ENCODE results near the gene PLEKHA7.
"Not testable (repeated sequence)": the region's sequence is repeated elsewhere in the genome, so short reads cannot be mapped to it uniquely, and the experiment has no call there.

The PLEKHA7 gene

GRCh38 chr11:16941935-16942334, 72.3 kb downstream of the PLEKHA7 start:
- no peak for DNase-seq

DNA sequence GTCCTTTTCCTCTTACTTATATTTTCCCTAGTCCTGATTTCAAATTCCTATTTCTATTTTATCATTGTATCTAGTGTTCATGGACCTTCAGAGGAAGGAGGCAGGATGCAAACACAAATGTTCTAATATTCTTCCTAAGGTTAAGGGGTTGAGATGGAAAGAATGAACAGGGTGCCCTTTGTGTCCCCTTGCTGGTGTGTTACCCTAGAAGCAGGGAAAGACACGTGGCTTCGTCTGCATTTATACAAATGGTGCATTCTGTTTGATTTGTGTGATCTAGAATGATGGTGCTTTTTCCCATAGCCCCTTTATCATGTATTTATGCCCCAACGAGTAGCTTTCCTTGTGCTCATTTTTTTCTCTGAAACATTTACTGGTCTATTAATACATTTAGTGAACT, 76.2 kb downstream of the PLEKHA7 start:
- DNase-seq = no peak

- no peak for DNase-seq
These were observed 77.6 kb downstream of the PLEKHA7 start for GRCh38 chr11:16936643-16937042.

GRCh38 chr11:16935518-16936302, 78.5 kb downstream of the PLEKHA7 start:
- peak; percentile 37 for DNase-seq

GRCh38 chr11:16933756-16934603, 80.2 kb downstream of the PLEKHA7 start:
- no peak for DNase-seq

- no peak for DNase-seq
These were observed 80.9 kb downstream of the PLEKHA7 start for GRCh38 chr11:16933291-16933690.

- DNase-seq = no peak
These were observed 86.2 kb downstream of the PLEKHA7 start for GRCh38 chr11:16928044-16928443.

DNA sequence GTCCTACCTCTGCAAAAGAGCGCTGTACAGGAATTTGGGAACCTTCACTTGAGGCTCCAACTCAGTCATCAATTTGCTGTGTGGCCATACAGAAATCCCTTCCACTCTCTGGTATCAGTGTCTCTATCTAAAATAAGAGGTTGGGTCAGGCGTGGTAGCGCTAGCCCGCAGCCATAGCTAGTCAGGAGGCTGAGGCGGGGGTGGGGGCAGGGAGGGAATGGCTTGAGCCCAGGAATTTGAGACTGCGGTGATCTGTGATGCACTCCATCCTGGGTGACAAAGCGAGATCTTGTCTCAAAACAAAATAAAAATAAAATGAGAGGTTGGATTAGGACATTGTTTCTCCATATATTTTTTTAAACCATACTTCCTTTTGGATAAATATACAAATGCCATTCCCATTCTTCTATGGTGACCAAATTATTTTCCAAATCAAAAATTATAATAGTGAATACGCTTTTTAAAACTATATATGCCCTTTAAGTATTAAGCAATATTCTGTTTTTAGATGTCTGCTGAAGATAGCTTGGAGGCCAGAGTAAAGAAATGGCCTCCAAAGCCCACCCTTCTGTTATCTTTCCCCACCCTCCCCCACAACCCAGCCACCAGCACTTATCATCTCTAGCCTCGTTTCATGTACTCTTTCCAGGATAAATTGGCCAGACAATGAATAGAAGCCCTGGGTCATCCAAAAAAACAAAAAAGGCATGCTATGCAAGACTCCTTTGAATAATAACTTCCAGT, 87.2 kb downstream of the PLEKHA7 start:
- DNase-seq = no peak

DNA sequence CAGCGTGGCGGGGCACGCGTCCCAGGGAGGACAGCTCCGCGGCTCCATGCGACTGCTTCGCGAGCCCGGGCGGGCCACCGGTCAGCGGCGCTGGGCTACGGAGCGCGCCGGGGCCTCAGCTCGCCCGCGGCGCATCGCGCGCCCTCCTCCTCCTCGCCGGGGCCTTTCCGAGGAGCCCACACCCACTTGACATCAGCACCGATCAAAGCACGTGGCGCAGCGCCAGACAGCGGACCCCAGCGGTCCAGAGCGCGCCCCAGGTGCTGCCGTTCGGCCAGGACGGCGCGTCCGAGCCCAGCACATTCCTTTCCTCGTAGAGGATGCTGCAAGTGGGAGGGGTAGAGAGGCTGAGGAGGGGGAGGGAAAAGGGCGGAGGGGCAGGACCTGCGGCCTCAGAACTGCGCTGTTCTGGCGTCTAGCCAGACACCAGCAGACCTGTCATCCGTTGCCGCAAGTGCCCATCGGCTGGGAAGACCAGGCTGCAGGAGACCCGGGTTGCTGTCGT, 88.6 kb downstream of the PLEKHA7 start:
- DNase-seq = peak; percentile 35

DNA sequence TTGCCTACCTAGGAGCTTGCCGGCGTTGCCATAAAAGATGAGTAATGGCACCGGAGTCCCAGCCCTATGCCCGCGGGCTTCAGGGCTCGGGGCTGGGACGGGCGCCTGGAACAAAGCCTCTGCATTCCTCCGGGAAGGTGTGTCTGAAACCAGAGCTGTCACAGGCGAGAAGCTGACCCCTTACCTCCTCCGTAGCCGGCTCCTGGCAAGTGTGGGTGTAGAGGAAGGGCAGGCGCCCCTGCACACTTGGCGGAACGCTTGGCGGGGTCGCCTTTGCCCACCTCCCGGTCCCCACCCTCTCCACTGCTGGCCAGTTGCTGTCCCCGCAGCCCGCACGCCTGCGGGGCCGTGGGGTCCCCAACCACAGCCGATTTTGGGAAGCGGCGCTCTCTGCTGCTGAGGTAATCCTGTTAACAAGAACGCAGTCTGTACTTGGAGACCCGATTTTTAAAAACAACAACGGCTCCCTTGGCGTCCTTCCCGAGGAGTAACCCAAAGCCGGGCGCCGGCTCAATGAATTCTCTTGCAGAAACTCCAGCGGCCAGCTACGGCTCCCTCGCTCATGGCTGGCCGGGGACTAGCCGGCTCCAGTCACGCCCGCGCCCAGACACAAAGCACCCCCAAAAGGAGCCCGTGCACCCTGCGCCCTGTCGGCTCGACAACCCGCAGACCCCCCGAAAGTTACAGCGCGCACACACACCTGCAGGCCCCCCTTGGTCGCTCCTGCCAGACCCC, 89.2 kb downstream of the PLEKHA7 start:
- no peak for DNase-seq

- DNase-seq = no peak
These were observed 89.8 kb downstream of the PLEKHA7 start for GRCh38 chr11:16924462-16924825.

DNA sequence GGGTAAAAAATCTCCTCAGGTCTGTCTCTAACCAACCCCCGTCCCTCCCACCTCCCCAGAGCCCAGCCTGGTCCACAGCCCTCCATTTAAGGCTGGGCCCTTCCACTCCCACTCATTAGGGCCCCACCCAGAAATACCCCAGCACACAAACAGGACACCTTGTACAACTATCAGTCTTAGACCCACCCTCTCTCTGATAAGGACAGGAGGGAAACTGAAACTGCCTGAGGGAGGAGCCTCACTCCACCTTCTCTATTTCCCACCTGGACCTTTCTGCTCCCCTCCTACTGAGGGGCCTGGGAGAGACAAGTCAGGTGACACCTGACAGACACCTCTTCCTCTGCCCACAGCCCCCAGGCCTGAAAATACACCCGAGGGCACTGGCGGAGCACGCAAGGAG, 90.2 kb downstream of the PLEKHA7 start:
- no peak for DNase-seq

- DNase-seq = no peak
These were observed 92.5 kb downstream of the PLEKHA7 start for GRCh38 chr11:16921668-16922067.

DNA sequence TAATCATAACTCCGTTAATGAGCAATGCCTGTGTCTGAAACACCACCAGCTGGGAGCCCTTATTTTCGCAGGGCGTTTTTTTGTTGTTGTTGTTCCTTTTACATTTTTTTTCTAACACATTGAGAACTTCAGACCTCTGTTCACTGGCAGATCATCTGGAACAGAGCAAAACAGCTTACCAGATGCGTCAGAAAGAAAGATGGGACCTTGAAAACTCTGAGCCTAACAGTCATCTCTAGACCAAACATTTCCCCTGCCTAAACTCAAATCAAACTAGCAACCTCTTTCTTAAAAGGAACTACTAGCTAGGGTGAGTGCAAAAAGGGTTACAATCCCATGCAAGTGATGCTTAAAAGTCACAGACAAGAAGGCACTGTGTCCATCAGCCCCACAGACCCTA, 93.2 kb downstream of the PLEKHA7 start:
- no peak for DNase-seq

DNA sequence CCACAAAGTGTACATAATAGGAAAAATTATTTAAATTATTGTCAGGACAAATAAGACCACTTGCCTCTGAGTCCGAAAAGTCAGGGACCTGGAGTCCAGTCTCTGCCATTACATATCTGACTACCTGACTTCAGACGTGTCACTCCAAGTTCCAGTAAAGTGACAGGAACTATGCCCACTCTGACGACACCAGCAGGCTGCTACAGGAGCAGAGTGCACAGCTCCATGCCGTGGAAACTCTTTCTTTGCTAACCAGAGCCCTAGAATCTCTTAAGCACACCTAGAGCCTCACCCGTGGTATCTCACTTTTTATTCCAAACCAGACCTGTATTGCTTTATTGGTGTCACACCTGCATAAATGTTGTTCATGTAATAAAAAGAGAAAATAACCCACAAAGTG, 93.7 kb downstream of the PLEKHA7 start:
- no peak for DNase-seq

GRCh38 chr11:16918543-16919182, 95.6 kb downstream of the PLEKHA7 start:
- not testable (repeated sequence) for DNase-seq

GRCh38 chr11:16917941-16918340, 96.3 kb downstream of the PLEKHA7 start:
- no peak for DNase-seq

DNA sequence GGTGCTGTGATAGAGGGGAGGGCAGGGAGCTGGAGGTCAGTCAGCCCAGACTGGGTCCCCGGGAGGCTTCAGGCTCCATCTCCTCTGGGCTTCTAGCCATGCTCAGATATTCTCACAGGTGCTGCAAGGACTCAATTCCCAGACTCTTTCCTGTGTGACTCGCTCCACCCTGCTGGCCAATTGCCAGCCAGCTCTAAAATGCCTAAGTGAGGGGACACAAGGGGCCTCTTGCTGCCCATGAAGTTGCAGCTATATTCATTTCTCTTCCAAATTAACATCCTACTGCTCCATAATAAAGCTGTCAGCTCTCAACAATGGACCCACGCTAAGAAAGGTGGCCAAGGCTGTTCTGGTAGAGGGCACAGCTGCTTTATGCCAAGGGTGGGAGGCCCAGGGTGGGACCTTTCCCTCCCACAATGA, 101.5 kb downstream of the PLEKHA7 start:
- no peak for DNase-seq

DNA sequence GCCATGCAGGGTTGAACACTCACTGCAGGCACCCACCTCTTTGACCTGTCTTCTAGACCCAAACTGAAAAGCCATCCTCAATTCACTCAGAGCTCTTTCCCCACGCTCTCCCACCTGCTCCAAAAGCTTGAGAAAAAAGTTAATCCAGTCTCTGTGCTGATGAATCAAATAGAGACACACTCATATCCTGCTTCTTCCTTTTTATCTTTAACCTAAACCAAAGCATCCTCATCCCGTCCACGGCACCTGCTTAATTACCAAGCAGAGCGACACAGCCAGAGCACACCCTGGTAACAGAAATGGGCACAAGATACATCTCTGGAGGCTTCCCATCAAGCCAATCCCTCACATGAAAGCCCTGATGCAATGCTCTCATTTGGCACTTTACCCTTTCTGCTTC, 102.6 kb downstream of the PLEKHA7 start:
- DNase-seq = no peak

DNA sequence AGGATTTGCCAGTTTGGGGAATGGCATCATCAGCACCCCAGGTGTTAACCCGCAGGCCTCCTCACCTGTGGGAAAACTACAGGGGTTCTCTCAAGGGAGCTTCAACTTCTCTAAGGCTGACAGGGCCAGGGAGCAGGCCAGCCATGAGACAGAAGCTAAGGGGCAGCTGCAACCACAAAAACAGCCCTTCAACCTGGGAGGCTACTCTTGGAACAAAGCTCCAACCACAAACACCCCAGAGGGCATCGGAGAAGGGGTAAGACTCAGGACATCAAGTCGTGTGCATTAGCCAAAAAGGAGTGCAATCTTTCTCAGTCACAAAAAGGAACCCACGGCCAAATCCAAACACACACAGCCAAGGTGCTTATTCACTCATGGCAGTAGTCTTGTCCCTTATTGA, 103.0 kb downstream of the PLEKHA7 start:
- no peak for DNase-seq

- DNase-seq = no peak
These were observed 104.7 kb downstream of the PLEKHA7 start for GRCh38 chr11:16909359-16910035.

Data from stimulated activated CD8-positive, alpha-beta memory T cell treated with anti-CD3 and anti-CD28 coated beads, Interleukin-4, amount 100 ng/mL, for 48 hours (primary cell).